Natural killer cell treated with Interleukin-12 subunit alpha and Interleukin-12 subunit beta and Interleukin-15 and Interleukin-18, amount 100 ng/mL, for 72 hours (primary cell): Measurements from ENCODE around the gene MROH2A. TPM values are rescaled to one million over a fixed set of nuclear protein-coding genes. Genes with fewer than 3 reads are reported as not detected.

Experiments
- ATAC-seq, 2 donors: fragments of 150-1000 bp; cut with Tn5 transposase in 1 of 2; sonication (Bioruptor Pico), chemical (Tn5 transposase) in 1 of 2; 2 replicates each; pipeline ENCODE4 v1.10.0; 2021
- DNase-seq: peaks from one replicate; pipeline ENCODE4 v3.0.0; 2022; ENCODE audit warnings: low spot score
- H3K27ac Mint-ChIP-seq, 2 donors: 1 replicate in 1 of 2; 2 replicates in 1 of 2; pipeline ENCODE4 v1.8.0; 2022; ENCODE audit warnings: mixed read lengths in 2 of 2, mild to moderate bottlenecking in 1 of 2, moderate library complexity in 1 of 2
- H3K27me3 Mint-ChIP-seq, 2 donors: 1 replicate in 1 of 2; 2 replicates in 1 of 2; pipeline ENCODE4 v1.8.0; 2022; ENCODE audit warnings: mixed read lengths in 2 of 2
- H3K36me3 Mint-ChIP-seq: one replicate; pipeline ENCODE4 v1.8.0; 2022; ENCODE audit warnings: mixed read lengths
- H3K4me1 Mint-ChIP-seq, 2 donors: 1 replicate in 1 of 2; 2 replicates in 1 of 2; pipeline ENCODE4 v1.8.0; 2022; ENCODE audit warnings: low read depth in 2 of 2, mixed read lengths in 2 of 2, mild to moderate bottlenecking in 1 of 2
- H3K4me3 Mint-ChIP-seq: one replicate; pipeline ENCODE4 v1.8.0; 2022; ENCODE audit warnings: mixed read lengths
- H3K9me3 Mint-ChIP-seq: 2 replicates; pipeline ENCODE4 v1.8.0; 2022; ENCODE audit warnings: mixed read lengths
- total RNA-seq, 2 donors: library from RNA; stranded (reverse); gene quantifications; one replicate each; pipeline ENCODE4 v1.2.3, GENCODE V29; 2022

Gene MROH2A
- total RNA-seq, 2 donors from 2014 or later, result not detected

DNA sequence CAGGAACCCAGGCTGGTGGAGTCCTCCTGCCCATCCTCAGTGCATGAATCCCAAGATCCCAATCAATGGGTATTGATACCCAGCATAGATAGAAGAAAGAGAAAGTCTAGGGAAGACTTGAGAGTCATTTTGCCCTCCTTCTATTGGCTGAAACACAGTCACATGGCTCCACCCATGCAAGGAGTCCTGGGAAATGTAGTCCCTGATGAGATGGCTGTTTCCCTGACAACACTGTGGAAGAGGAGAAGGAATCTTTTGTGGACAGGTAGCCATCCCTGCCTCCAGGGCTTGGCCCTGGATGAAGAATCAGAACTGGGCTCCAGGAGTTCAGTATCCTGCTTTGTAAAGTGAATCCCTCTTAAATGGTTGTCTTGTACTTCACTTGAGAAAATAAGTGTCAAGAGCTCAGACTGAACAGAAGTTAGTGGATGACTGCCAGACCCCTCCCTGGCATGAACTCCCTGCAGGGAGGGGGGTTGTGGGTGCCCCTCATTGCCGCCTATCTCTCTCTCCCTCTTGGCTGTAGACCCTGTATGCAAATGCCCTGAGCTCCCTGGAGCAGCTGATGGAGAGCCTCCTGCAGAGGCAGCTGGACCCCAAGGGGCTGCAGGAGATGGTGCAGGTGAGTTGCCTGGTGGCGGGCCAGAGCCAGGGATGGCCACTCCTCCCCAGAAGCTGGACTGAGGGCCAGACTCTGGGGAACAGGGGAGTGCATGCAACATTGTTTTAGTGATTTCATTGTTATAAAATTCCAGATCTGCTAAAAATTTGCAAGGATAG lies 36.1 kb downstream of the MROH2A start:
- DNase-seq, result no peak
- ATAC-seq, result no peak
- Mint-ChIP-seq H3K27me3 (peaks cover 27 to 30% of the 10 kb centered on the region in 2 donors), H3K36me3 (no peaks in the 10 kb centered on the region), H3K4me1 (no peaks in the 10 kb centered on the region), H3K9me3 (no peaks in the 10 kb centered on the region), H3K4me3 (no peak overlapping the region), H3K27ac (no peak overlapping the region)

DNA sequence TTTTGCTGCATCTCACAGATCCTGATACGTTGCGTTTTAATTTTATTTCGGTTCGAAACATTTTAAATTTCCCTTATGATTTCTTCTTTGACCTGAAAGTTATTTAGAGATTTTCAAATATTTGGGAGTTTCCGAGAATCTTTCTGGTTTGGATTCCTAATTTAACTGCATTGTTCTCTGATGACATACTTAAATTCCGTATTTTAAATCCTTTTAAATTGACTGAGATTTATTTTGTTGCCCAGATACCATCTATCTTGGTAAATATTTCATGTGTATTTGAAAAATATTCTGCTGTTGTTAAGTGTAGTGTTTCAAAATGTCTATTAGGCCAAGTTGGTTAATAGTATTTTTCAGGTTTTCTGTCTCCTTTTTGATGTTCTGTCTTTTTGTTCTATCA lies 37.7 kb downstream of the MROH2A start:
- no peak for DNase-seq
- no peak overlapping the region for H3K4me3 Mint-ChIP-seq

DNA sequence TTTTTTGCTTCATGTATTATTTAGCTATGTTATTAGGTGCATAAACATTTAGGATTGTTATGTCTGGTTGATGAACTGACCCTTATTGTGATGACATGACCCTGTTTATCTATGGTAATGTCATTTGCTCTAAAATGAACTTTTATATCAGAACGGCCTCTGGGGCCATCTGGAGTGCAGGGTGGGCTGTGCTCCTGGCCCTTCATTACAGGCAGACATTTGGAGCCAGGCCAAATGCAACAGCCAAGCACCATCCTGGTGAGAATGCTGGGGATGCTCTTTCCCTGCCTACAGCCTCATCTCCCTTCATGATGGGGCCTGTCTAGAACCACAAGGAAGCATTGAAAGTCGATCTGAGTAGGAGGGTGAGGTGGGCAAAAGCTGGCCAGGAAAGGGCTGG lies 38.2 kb downstream of the MROH2A start:
- Mint-ChIP-seq H3K36me3 (no peaks in the 10 kb centered on the region), H3K27ac (no peak overlapping the region), H3K4me3 (no peak overlapping the region), H3K4me1 (no peaks in the 10 kb centered on the region), H3K27me3 (peaks cover 20 to 22% of the 10 kb centered on the region in 2 donors), H3K9me3 (no peaks in the 10 kb centered on the region)
- DNase-seq (no peak), ATAC-seq (no peak)

More for the DNA sequence above, 37.7 kb downstream of the MROH2A start:
- Mint-ChIP-seq H3K36me3 (no peaks in the 10 kb centered on the region), H3K9me3 (no peaks in the 10 kb centered on the region), H3K4me1 (no peaks in the 10 kb centered on the region), H3K27ac (no peak overlapping the region), H3K27me3 (peaks cover 20 to 22% of the 10 kb centered on the region in 2 donors)
- ATAC-seq, result no peak

DNA sequence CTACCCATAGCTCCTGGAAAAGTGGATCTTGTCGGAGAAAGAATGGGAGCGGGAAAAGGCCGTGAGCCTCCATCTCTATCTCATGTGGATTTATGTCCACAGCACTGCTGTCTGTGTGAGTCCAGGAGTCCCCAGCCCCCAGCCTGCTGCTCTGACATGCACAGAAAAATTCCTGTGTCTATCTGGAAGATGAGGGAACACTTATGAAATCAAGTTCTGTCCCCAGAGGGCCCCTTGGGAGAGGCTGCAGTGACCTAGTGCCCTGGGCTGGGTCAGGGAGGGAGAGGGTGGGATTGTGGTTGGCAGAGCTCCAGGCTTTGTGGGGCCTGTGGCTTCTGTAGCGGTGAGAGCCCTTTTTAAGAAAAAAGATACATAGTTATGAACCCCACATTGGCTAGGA lies 38.6 kb downstream of the MROH2A start:
- H3K27me3 Mint-ChIP-seq, result peaks cover 22% of the 10 kb centered on the region in 2 donors
- H3K36me3 Mint-ChIP-seq, result no peaks in the 10 kb centered on the region
- H3K27ac Mint-ChIP-seq, result no peak overlapping the region
- H3K4me1 Mint-ChIP-seq, result no peaks in the 10 kb centered on the region
- no peaks in the 10 kb centered on the region for H3K9me3 Mint-ChIP-seq
- H3K4me3 Mint-ChIP-seq, result no peak overlapping the region
- DNase-seq (no peak), ATAC-seq (no peak)

DNA sequence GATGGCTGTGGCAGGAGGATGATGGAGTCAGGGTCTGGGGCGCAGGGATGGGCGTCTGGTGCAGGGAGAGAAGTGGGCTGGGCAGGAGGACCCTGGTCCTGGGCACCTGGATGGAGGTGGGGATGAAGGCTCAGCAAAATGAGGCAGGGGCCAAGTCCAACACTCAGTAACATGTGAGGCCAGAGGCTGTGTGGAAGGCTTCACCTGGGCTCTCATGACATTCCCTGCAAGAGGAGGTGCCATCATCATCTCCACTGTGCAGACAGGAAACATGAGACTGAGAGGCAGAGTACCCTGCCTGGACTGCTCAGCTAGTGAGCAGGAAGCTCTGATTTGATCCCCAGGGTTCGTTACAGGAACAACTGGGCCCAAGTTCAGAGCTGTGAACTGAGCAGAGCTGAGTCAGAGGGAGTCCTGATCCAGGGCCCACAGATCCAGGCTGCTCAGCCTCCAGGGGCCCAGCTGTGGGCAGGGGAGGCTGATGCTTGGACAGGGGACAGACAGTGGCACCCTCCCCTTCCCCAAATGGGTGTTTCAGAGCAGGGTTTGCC lies 39.3 kb downstream of the MROH2A start:
- no peak overlapping the region for H3K4me3 Mint-ChIP-seq
- H3K4me1 Mint-ChIP-seq, result no peaks in the 10 kb centered on the region
- H3K9me3 Mint-ChIP-seq, result no peaks in the 10 kb centered on the region
- H3K27ac Mint-ChIP-seq, result no peak overlapping the region
- DNase-seq (peak; percentile 46), ATAC-seq (no peak)
- H3K27me3 Mint-ChIP-seq, result peaks cover 20 to 22% of the 10 kb centered on the region in 2 donors
- H3K36me3 Mint-ChIP-seq, result no peaks in the 10 kb centered on the region

DNA sequence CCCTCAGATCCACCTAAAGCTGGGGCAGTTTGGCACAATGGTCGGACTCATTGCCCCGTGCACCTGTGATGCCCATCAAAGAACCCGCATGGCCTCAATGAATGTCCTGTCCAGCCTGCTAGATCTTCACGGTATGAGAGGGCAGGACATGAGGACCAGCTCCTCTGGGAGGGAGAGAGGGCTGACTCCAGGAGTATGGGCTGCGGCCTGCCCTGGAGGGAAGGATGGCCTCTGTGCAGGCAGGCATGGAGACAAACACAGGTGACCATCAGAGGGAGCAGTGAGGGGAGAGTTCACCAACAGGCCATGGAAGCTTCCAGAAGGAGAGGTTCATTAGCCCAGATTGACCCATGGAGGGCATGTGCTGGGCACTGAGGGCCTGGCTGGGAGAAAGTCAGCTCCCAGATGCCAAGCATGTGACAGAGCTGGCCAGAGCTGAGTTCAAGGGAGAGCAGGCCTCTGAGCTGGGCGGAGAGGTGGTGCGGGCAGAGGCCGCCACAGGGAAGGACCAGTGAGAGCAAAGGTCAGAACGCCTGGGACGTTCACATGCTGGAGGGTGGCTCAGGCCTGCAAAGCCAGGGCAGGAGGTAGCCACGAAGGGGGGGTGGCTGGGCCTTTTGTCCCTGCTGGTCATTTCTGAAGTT lies 40.0 kb downstream of the MROH2A start:
- ATAC-seq (no peak), DNase-seq (peak; percentile 47)
- H3K9me3 Mint-ChIP-seq, result no peaks in the 10 kb centered on the region
- H3K36me3 Mint-ChIP-seq, result no peaks in the 10 kb centered on the region
- no peak overlapping the region for H3K27ac Mint-ChIP-seq
- H3K4me3 Mint-ChIP-seq, result no peak overlapping the region
- no peaks in the 10 kb centered on the region for H3K4me1 Mint-ChIP-seq
- H3K27me3 Mint-ChIP-seq, result peaks cover 16 to 22% of the 10 kb centered on the region in 2 donors

DNA sequence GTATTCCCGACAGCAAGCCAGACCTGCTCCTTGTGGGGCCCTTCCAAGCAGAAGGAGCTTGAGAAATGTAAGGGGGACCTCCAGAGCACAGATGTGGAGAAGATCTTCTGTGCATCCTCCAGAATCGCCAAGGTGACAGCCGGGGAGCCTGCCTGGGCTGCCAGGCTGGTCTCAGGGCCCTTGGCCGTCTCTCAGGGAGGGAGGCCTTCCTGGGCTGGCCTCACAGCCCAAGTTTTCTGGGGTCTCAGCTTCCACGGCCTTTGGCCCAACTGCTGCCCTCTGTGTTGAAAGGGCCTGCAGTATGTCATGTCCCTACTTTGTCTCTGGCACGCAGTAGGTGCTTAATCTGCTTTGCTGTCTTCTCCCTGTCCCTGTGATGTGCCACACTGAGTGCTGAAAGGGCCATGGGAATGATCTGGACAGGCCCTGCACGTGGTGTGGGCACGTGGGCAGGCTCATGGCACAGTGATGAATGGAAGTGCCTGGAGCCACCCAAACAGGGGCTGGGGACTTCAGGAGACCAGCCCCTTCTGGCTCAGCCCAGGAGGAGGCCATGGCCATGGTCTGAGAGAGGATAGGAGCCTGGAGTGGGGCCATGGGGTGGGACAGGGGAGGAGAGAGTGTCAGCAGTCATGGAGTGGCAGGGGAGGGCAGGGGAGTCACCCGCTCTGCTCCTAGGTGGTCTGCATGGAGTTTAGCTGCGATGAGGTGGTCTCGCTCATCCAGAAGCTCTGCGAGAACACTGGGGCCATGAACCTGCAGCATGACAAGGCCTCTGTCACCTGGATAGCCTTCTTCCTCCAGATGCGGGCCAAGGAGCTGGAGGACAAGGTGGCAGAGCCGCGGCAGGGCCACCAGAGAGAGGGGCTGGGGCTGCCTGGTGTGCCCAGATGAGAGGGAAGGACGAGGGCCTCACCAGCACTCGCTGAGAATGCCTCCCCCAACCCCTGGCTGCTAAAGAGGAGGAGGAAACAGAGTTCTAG lies 40.8 kb downstream of the MROH2A start:
- H3K27me3 Mint-ChIP-seq, result peaks cover 13 to 22% of the 10 kb centered on the region in 2 donors
- H3K4me3 Mint-ChIP-seq, result no peak overlapping the region
- ATAC-seq (no peak), DNase-seq (peak; percentile 45)
- H3K36me3 Mint-ChIP-seq, result no peaks in the 10 kb centered on the region
- H3K4me1 Mint-ChIP-seq, result no peaks in the 10 kb centered on the region
- H3K9me3 Mint-ChIP-seq, result no peaks in the 10 kb centered on the region
- no peak overlapping the region for H3K27ac Mint-ChIP-seq

DNA sequence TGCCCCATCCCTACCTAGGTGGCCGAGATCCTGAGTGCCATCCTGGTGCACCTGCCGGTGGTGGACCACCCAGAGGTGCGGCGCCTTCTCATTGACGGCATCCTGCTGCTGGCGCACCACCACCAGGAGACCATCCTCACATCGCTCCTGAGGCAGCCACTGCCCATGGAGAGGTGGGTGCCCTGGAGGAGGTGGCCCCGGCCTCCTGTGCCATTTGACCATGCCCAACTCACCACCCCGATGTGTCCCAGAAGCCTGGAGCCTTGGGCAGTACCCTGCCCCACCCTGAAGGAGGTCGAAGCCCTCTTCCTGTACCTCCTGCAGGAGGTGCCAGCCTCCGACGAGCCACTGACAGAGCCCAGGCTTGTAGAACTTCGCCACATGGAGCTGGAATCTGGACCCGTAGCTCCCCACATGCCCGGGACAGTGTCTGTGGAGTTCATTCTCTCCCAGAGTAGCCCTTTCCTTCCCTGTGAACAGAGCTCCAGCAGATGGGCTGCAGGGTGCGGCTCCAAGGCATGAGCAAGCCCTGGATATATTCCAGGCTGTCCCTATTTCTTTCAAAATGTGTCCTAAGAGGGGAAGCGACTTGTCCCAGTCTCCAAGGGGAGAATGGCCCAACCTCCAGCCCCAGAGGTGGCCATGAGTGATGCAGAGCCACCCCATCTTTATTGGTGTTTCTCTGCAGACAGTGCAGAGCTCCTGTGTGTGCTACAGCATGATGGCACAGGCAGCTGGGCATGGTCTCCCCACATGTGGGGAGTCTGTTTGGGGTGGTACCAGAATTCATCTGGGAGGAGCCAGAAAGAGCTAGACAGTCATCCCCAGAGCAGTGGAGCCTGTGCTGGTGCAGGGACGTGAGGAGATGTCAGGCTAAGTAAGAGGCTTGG lies 42.0 kb downstream of the MROH2A start:
- H3K9me3 Mint-ChIP-seq, result no peaks in the 10 kb centered on the region
- ATAC-seq, result no peak
- peaks cover 8 to 18% of the 10 kb centered on the region in 2 donors for H3K27me3 Mint-ChIP-seq
- no peak overlapping the region for H3K27ac Mint-ChIP-seq
- H3K36me3 Mint-ChIP-seq, result no peaks in the 10 kb centered on the region
- H3K4me3 Mint-ChIP-seq, result no peak overlapping the region
- peak; percentile 45 for DNase-seq
- H3K4me1 Mint-ChIP-seq, result no peaks in the 10 kb centered on the region

DNA sequence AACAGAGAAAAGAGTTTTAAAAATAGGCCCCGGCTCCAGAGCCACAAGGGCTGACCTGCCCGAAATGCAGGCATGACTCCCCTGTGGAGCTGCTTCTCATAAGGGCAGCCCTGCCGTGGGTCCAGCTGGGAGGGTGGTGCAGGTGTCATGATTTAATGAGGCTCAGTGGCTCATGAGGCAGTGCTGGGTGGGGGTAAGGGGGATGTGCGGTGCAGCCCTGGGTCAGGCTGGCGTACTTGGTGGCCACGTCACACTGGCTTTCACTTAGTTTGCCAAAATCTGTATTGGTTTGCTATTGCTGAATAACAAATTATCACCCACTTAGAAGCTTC lies 42.6 kb downstream of the MROH2A start:
- H3K4me1 Mint-ChIP-seq, result no peaks in the 10 kb centered on the region
- H3K27ac Mint-ChIP-seq, result no peak overlapping the region
- no peak for ATAC-seq
- H3K27me3 Mint-ChIP-seq, result peaks cover 12 to 14% of the 10 kb centered on the region in 2 donors
- peak; percentile 16 for DNase-seq
- H3K9me3 Mint-ChIP-seq, result no peaks in the 10 kb centered on the region
- no peaks in the 10 kb centered on the region for H3K36me3 Mint-ChIP-seq
- H3K4me3 Mint-ChIP-seq, result no peak overlapping the region

DNA sequence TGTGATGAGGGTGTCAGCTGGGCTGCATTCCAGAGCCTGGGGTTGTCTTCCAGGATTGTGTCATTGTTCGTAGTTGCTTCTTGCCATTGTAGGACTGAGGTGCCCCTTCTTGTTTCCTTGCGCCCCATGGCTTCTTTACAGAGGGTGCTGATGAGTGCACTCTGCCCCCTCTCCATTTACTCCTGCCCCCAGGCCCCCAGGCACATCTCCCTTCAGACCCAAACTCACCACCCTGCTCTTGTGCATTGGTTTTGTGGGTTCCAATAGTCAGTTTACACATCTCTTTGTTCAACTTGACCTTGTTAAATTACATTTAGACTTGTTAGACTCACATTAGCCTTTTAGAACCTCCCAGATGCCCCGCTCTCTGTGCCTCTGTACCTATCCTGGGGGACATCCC lies 43.1 kb downstream of the MROH2A start:
- Mint-ChIP-seq H3K4me1 (no peaks in the 10 kb centered on the region), H3K27me3 (peaks cover 11 to 12% of the 10 kb centered on the region in 2 donors), H3K27ac (no peak overlapping the region), H3K9me3 (no peaks in the 10 kb centered on the region), H3K4me3 (no peak overlapping the region), H3K36me3 (no peaks in the 10 kb centered on the region)
- DNase-seq, result peak; percentile 37
- no peak for ATAC-seq

DNA sequence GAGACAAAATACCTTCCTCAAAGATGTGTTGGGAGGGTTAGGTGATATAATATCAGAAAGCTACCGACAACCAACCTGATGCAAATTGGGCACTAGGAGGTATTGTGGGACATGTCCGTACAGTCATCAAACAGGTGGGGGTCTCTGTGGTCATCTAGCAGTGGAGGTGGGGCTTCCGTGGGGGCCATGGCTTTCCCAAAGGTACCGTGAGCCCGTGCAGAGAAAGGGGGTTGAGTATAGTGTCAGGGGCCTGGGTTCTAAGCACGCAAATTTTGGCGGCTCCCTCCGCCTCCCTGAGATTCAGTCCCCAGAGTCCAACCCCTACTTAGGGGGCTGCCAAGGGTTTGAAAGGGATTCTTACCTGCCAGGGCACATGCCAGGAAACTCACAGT lies 43.6 kb downstream of the MROH2A start:
- no peaks in the 10 kb centered on the region for H3K9me3 Mint-ChIP-seq
- peaks cover 11 to 13% of the 10 kb centered on the region in 2 donors for H3K27me3 Mint-ChIP-seq
- H3K27ac Mint-ChIP-seq, result no peak overlapping the region
- H3K36me3 Mint-ChIP-seq, result no peaks in the 10 kb centered on the region
- ATAC-seq, result no peak
- peak; percentile 44 for DNase-seq
- no peaks in the 10 kb centered on the region for H3K4me1 Mint-ChIP-seq
- H3K4me3 Mint-ChIP-seq, result no peak overlapping the region

DNA sequence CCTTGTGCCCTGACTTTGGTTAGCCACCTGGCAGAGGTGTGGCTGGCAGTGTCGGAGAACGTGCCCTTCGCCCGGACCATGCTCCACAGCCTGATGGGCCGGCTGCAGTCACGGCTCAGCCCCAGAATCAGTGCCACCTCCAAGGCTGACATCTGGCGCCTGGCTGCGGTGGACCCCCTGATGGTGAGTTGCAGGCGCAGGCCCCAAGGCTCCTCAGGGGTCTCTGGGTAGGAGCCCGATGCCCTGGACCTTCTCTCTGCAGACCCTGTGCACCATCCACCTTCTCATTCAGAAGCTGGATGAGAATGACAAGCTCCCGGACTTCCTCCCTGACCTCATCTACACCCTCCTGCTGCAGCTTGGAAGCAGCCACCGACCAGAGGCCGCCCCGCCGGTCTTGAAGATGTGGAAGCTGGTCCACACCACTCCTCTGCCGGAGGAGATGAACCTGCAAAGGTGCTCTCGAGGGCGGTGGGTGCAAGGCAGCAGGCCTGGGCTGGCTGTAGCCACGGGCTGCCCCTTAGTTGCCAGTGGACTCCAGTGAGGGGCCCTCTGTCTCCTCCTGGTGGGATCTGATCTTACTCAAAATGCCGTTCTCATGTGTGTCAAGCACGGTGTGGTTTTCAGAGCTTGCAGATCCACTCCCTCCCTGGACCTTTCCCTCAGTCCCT lies 44.1 kb downstream of the MROH2A start:
- H3K27ac Mint-ChIP-seq, result no peak overlapping the region
- peak in 1 of 2 donors; percentile 2 for ATAC-seq
- H3K4me3 Mint-ChIP-seq, result no peak overlapping the region
- H3K4me1 Mint-ChIP-seq, result no peaks in the 10 kb centered on the region
- H3K27me3 Mint-ChIP-seq, result peaks cover 10 to 11% of the 10 kb centered on the region in 2 donors
- H3K36me3 Mint-ChIP-seq, result no peaks in the 10 kb centered on the region
- no peaks in the 10 kb centered on the region for H3K9me3 Mint-ChIP-seq
- DNase-seq, result peak; percentile 56
